SU-DHL-6 (cell line): ENCODE results near the gene KLHL30.

Experiments
- H2AFZ ChIP-seq: fragments of 200-600 bp; sonication (generic); 2 replicates; pipeline ENCODE4 v1.6.1; 2014; ENCODE audit warnings: low read depth, mild to moderate bottlenecking, moderate library complexity, mixed read lengths, antibody characterized with exemption, low read length; ENCODE audit not compliant: severe bottlenecking
- H3F3A ChIP-seq: fragments of 200-600 bp; shearing (Covaris generic); 2 replicates; pipeline ENCODE4 v1.6.0; 2016; ENCODE audit warnings: antibody characterized with exemption, mild to moderate bottlenecking; ENCODE audit not compliant: insufficient read depth
- H3K27ac ChIP-seq: fragments of 200-600 bp; sonication (generic); 2 replicates; pipeline ENCODE4 v1.5.1; 2016; ENCODE audit warnings: low read depth, mild to moderate bottlenecking, low read length, moderate library complexity, mixed read lengths
- H3K27me3 ChIP-seq: fragments of 200-600 bp; sonication (generic), shearing (Covaris generic); 2 replicates; pipeline ENCODE4 v1.6.0; 2014; ENCODE audit warnings: mild to moderate bottlenecking, low read length
- H3K36me3 ChIP-seq: fragments of 200-600 bp; sonication (generic); 2 replicates; pipeline ENCODE4 v1.6.1; 2014; ENCODE audit warnings: mild to moderate bottlenecking, low read length, mixed read lengths
- H3K4me2 ChIP-seq: fragments of 300-600, 200-600 bp; shearing (Covaris generic), sonication (generic); 2 replicates; pipeline ENCODE4 v1.6.0; 2014; ENCODE audit warnings: low read length, low read depth, mild to moderate bottlenecking; ENCODE audit not compliant: poor library complexity, severe bottlenecking
- H3K4me3 ChIP-seq: fragments of 200-600 bp; sonication (generic); 2 replicates; pipeline ENCODE4 v1.5.1; 2014; ENCODE audit warnings: antibody characterized with exemption, low read length, mild to moderate bottlenecking, mixed read lengths; ENCODE audit not compliant: insufficient read depth, poor library complexity, severe bottlenecking
- H3K79me2 ChIP-seq: fragments of 200-600 bp; sonication (generic); 2 replicates; pipeline ENCODE4 v1.6.1; 2014; ENCODE audit warnings: mild to moderate bottlenecking, low read length, moderate library complexity; ENCODE audit not compliant: insufficient read depth
- H3K9ac ChIP-seq: fragments of 200-600 bp; sonication (generic); 2 replicates; pipeline ENCODE4 v1.7.0; 2014; ENCODE audit warnings: mild to moderate bottlenecking, low read length
- H3K9me2 ChIP-seq: fragments of 200-600 bp; sonication (generic); replicated peaks from 2 replicates; pipeline ENCODE4 v1.6.1; 2014; ENCODE audit warnings: low read length; ENCODE audit not compliant: insufficient read depth
- H3K9me3 ChIP-seq: fragments of 200-600 bp; sonication (generic); 2 replicates; pipeline ENCODE4 v1.6.1; 2014; ENCODE audit warnings: low read length, mixed read lengths; ENCODE audit not compliant: insufficient read depth
- H4K20me1 ChIP-seq: fragments of 200-600 bp; sonication (generic); 2 replicates; pipeline ENCODE4 v1.6.1; 2014; ENCODE audit warnings: low read depth, mild to moderate bottlenecking, antibody characterized with exemption, low read length, moderate library complexity, mixed read lengths
- CTCF ChIP-seq: fragments of 200-600 bp; sonication (generic); IDR thresholded peaks from one replicate; pipeline ENCODE4 v1.5.1; 2017; ENCODE audit warnings: antibody characterized with exemption, mild to moderate bottlenecking, low read length, moderate library complexity; ENCODE audit not compliant: insufficient read depth, poor library complexity, severe bottlenecking
- EZH2phosphoT487 ChIP-seq: fragments of 200-600 bp; sonication (generic), shearing (Covaris generic); conservative IDR thresholded peaks from 2 replicates; pipeline ENCODE4 v1.6.1; 2018; ENCODE audit warnings: mild to moderate bottlenecking, antibody characterized with exemption, low read length, moderate library complexity, mixed read lengths

Gene KLHL30

GRCh38 chr2:238123218-238123971 is 15.1 kb upstream of the KLHL30 start:
- Histone ChIP-seq H3K27me3 (no peaks in the 10 kb centered on the region), H3K9me2 (no peaks in the 10 kb centered on the region), H3K79me2 (no peaks in the 10 kb centered on the region), H2AFZ (no peak overlapping the region), H3K36me3 (no peaks in the 10 kb centered on the region), H3K9me3 (0 out of 2 replicates have a peak, but pooled peaks cover 4% of the 10 kb centered on the region), H3K27ac (no peak overlapping the region), H3K9ac (no peak overlapping the region), H4K20me1 (no peaks in the 10 kb centered on the region), H3K4me3 (no peak overlapping the region), H3F3A (no peaks in the 10 kb centered on the region), H3K4me2 (no peak overlapping the region)
- TF ChIP-seq EZH2phosphoT487 (no peak), CTCF (no peak)

GRCh38 chr2:238123991-238124470 is 14.4 kb upstream of the KLHL30 start:
- Histone ChIP-seq H3K4me3 (no peak overlapping the region), H3K9me3 (0 out of 2 replicates have a peak, but pooled peaks cover 4% of the 10 kb centered on the region), H2AFZ (no peak overlapping the region), H3K27ac (no peak overlapping the region), H4K20me1 (no peaks in the 10 kb centered on the region), H3F3A (no peaks in the 10 kb centered on the region), H3K9ac (no peak overlapping the region), H3K27me3 (no peaks in the 10 kb centered on the region), H3K9me2 (no peaks in the 10 kb centered on the region), H3K79me2 (no peaks in the 10 kb centered on the region), H3K4me2 (no peak overlapping the region), H3K36me3 (no peaks in the 10 kb centered on the region)
- TF ChIP-seq CTCF: no peak
- no peak for TF ChIP-seq EZH2phosphoT487

- H3K4me2 ChIP-seq: no peak overlapping the region
- TF ChIP-seq EZH2phosphoT487 (no peak), CTCF (no peak)
Observed at GRCh38 chr2:238124488-238125126, 13.9 kb upstream of the KLHL30 start.

More at GRCh38 chr2:238124488-238125126, 13.9 kb upstream of the KLHL30 start:
- H3K9me2 ChIP-seq: no peaks in the 10 kb centered on the region
- no peaks in the 10 kb centered on the region for H4K20me1 ChIP-seq
- H3K79me2 ChIP-seq: no peaks in the 10 kb centered on the region
- H3F3A ChIP-seq: no peaks in the 10 kb centered on the region
- H3K9me3 ChIP-seq: 0 out of 2 replicates have a peak, but pooled peaks cover 4% of the 10 kb centered on the region
- no peak overlapping the region for H2AFZ ChIP-seq
- H3K9ac ChIP-seq: no peak overlapping the region
- H3K36me3 ChIP-seq: no peaks in the 10 kb centered on the region
- H3K4me3 ChIP-seq: no peak overlapping the region
- H3K27ac ChIP-seq: no peak overlapping the region
- H3K27me3 ChIP-seq: no peaks in the 10 kb centered on the region
